ENCODE data around the gene RBP3. TPM values are rescaled to one million over a fixed set of nuclear protein-coding genes. Genes with fewer than 3 reads are reported as not detected.

Gene RBP3
- total RNA-seq, 1 donor from 2014 or later = not detected

DNA sequence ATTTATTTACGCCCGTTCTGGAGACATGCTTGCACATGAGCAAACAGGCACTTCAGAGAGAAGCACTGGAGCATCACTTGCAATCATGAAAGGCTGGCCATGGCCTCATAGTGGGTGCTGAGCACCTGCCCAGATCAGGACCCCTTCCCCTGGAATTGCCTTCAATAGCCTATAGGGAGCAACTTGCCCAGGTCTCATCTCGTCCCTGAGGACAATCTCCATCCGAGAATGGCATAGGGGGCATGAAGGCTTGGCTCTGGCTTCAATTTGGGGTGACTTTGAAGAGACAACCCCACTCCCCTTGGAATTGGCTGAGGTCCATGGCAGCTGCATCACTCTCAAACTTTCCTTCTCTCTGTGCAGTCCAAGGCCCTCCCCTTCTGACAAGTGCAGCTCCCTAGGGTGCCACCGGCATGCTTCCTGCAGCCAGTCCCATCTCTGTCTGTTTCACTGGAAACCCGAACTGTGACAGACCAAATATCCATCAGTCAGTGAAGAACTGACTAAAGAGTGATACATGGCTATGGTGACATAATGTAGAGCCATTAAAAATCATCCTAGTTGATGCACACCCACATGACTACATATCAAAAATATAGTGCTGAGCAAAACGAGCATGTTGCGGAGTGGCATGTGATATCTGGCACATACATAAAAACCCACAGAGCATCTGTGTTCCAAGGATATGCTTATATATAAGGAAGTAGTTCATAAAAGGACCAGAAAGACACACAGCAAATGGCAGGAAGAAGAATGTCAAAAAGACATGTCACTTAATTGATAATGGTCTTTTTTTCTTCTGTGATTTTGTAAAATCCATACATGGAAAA lies 13.5 kb upstream of the RBP3 start:
- intact Hi-C loops (cut with DNase I) = no loop called here
- no peaks in the 10 kb centered on the region for H3K27me3 ChIP-seq
- H3K4me1 ChIP-seq = no peaks in the 10 kb centered on the region
- no peak for TF ChIP-seq POLR2AphosphoS5 (IDR thresholded peaks at IDR 0.05; ENCODE audit: insufficient read depth in 1 of 2, low read depth in 1 of 2)
- TF ChIP-seq POLR2A (IDR thresholded peaks at IDR 0.05) = no peak
- TF ChIP-seq, protein P1, sequence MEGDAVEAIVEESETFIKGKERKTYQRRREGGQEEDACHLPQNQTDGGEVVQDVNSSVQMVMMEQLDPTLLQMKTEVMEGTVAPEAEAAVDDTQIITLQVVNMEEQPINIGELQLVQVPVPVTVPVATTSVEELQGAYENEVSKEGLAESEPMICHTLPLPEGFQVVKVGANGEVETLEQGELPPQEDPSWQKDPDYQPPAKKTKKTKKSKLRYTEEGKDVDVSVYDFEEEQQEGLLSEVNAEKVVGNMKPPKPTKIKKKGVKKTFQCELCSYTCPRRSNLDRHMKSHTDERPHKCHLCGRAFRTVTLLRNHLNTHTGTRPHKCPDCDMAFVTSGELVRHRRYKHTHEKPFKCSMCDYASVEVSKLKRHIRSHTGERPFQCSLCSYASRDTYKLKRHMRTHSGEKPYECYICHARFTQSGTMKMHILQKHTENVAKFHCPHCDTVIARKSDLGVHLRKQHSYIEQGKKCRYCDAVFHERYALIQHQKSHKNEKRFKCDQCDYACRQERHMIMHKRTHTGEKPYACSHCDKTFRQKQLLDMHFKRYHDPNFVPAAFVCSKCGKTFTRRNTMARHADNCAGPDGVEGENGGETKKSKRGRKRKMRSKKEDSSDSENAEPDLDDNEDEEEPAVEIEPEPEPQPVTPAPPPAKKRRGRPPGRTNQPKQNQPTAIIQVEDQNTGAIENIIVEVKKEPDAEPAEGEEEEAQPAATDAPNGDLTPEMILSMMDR (IDR thresholded peaks at IDR 0.05) = no peak
- no peak overlapping the region for H3K4me3 ChIP-seq
- no peak for DNase-seq (ENCODE audit: extremely low spot score in 2 of 2)
- H3K9me3 ChIP-seq = no peaks in the 10 kb centered on the region
- no peaks in the 10 kb centered on the region for H3K36me3 ChIP-seq
- H3K27ac ChIP-seq = no peak overlapping the region

DNA sequence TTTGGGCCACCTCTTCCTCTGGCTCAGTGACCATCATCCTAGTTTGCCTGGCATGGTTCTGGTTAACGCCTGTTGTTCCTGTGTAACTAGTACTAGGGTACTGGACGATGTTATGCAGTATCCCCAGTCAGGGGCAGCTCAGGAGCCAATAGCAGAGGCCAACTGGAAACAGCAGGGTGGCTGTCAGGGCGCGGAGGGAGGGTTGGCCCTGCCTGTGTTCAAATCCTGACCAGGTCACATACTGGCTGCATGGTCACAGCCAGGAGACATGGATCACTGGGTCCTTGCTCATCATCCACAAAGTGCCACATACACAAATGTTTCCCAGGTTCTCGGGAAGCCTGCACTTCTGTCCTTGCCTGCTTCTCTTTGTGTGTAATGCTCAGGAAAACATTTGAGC lies 12.3 kb upstream of the RBP3 start:
- Histone ChIP-seq H3K36me3 (no peaks in the 10 kb centered on the region), H3K9me3 (no peaks in the 10 kb centered on the region), H3K4me1 (no peaks in the 10 kb centered on the region), H3K27ac (no peak overlapping the region), H3K4me3 (no peak overlapping the region), H3K27me3 (no peaks in the 10 kb centered on the region)
- no peak for TF ChIP-seq POLR2A (IDR thresholded peaks at IDR 0.05)
- TF ChIP-seq, protein P1 (IDR thresholded peaks at IDR 0.05) = no peak
- no peak for TF ChIP-seq POLR2AphosphoS5 (IDR thresholded peaks at IDR 0.05; ENCODE audit: insufficient read depth in 1 of 2, low read depth in 1 of 2)
- intact Hi-C loops (cut with DNase I) = no loop called here
- DNase-seq (ENCODE audit: extremely low spot score in 2 of 2) = no peak

DNA sequence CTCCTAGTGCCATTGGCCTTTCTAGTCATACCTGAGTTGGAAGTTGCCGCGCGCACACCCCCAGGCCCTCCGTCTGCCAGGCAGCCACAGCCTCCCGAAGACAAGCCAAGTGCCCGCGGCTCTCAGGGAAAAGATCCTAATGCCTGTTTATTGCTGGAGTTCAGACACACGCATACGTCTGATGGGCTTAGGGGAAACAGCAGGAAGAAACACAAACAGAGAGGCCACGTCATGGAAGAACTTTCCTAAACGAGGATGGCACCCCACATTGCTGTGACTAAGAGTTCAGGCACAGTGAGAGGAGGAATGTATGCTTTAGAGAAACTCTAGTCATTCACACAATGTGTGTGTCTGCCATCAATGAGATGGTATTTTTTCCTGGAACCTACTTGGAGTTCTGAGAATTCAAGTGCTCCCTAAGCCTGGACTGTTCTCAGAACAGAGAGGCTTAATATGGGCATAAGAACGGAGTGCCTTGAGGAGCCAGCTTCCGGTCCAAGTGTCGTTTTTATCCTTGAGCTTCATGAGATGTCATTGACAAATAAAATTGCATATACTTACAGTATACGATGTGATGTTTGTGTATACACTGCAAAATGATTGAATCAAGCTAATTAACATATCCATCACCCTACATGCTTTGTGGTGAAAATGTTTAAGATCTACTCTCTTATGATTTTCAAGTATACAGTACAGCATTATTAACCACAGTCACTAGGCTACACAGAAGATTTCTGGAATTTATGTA lies 11.6 kb upstream of the RBP3 start:
- no peak for DNase-seq (ENCODE audit: extremely low spot score in 2 of 2)
- Histone ChIP-seq H3K36me3 (no peaks in the 10 kb centered on the region), H3K9me3 (no peaks in the 10 kb centered on the region), H3K27me3 (no peaks in the 10 kb centered on the region), H3K4me1 (no peaks in the 10 kb centered on the region), H3K27ac (no peak overlapping the region), H3K4me3 (no peak overlapping the region)
- TF ChIP-seq, protein P1 (IDR thresholded peaks at IDR 0.05) = no peak
- TF ChIP-seq POLR2AphosphoS5 (IDR thresholded peaks at IDR 0.05; ENCODE audit: insufficient read depth in 1 of 2, low read depth in 1 of 2) = no peak
- no peak for TF ChIP-seq POLR2A (IDR thresholded peaks at IDR 0.05)
- intact Hi-C loops (cut with DNase I) = no loop called here

DNA sequence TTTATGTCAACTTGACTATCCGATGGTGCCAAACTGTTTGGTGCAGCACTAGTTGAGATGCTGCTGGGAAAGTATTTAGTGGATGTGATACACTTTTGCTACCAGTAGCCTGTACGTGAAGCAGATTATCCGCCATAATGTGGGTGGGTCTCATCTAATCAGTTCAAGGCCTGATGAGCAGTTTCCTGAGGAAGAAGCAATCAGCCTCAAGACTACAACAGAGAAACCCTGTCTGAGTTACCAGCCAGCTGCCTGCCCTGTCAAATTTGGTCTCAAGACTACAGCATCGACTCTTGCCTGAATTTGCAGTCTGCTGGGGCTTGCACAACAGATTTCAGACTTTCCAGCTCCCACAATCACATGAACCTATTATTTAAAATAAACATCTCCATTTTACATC lies 10.9 kb upstream of the RBP3 start:
- Histone ChIP-seq H3K36me3 (no peaks in the 10 kb centered on the region), H3K4me3 (no peak overlapping the region), H3K27me3 (no peaks in the 10 kb centered on the region), H3K27ac (no peak overlapping the region), H3K9me3 (no peaks in the 10 kb centered on the region), H3K4me1 (no peaks in the 10 kb centered on the region)
- intact Hi-C loops (cut with DNase I) = no loop called here
- no peak for DNase-seq (ENCODE audit: extremely low spot score in 2 of 2)
- TF ChIP-seq POLR2A (IDR thresholded peaks at IDR 0.05) = no peak
- TF ChIP-seq POLR2AphosphoS5 (IDR thresholded peaks at IDR 0.05; ENCODE audit: insufficient read depth in 1 of 2, low read depth in 1 of 2) = no peak
- TF ChIP-seq, protein P1 (IDR thresholded peaks at IDR 0.05) = no peak
